HG02588 (cell line): ENCODE measurements around the gene CYB5R4.
"Not testable (repeated sequence)": the region's sequence is repeated elsewhere in the genome, so short reads cannot be mapped to it uniquely, and the experiment has no call there.

Experiments
- ATAC-seq: cut with Tn5 transposase; IDR thresholded peaks from one replicate; pipeline ENCODE4 v1.9.1; 2021; ENCODE audit warnings: mild to moderate bottlenecking, moderate library complexity; ENCODE audit not compliant: unreplicated experiment

Gene CYB5R4

GRCh38 chr6:83862776-83863471 lies 3.4 kb downstream of the CYB5R4 start:
- ATAC-seq: no peak

DNA sequence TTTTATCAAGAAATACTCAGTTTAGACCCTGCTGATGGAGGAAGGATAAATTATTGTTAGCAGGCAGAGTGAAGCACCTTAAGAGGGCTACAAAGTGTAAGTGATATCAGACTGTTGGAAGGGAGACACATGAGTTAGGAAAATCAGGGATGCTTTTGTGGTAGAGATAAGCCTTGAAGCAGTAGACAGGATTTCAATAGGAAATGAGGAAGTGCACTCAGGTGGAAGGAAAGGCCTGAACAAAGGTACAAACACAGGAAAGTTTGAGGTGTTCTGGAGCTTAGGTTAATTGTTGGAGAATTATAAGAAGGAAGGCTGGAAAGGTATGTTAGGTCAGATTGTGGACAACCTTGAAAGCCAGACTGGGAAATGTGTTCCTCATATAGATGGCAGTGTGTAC lies 7.6 kb downstream of the CYB5R4 start:
- no peak for ATAC-seq

DNA sequence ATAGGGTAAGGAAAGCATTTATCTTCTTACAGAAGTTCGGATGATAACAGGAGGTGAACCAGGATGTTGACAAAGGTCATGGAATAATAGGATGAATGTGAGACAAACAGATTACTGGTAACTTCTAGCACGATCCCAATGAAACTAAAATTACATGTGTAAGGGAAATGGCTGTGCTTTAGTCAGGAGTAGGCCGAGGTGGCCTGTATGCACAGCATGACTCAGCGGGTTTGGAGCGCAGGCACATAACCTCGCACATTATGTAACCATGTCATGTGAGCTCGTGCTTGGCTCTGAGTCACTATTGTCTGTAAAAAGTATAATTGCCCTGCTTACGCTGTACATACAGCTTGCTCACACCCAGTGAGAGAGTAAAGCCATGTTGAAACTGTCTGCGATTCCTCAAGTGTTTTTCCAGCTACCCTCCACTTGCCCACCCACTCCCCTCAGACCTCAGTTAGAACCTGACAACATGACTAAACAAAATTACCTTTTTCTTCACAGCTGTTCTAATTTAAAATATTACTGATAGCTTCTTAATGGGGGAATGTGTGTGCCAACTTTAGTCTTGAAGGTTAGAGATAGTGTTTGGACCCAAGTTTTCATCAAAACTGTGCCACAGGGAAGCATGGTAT lies 8.2 kb downstream of the CYB5R4 start:
- no peak for ATAC-seq

DNA sequence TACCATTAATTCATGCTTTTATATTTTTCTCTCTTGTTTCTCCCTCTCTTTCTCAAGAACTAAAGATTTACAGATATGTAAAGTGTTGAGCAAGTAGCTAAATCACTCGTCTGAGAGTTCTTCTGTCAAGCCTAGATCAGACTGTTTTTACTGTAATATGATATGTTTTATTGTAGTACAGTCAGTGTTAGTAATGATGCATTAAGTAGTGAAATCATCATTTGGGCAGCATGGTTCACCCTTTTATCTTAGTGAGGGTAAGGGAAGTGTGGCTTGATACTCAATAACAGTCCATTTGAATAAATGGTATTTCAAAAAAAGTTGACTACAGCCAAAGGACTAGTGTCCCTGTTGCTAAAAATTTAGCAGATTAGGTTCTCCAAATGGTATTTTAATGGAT lies 9.2 kb downstream of the CYB5R4 start:
- ATAC-seq: no peak

DNA sequence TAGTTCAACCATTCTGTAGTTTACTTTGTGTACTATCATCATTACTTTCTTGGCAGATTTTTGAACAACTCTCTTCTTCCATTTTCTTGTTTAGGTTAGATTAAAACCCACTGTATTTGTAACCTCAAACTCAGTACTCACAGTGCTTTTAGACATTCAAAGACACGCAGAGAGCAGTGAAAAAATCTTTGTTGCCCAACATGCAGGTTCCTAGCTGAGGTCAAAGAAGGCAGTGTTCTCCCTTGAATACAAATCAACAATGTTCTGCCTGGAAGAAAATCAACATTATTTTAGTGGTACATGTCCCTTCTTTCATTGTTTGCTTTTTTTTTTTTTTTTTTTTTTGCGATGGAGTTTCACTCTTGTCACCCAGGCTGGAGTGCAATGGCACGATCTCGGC lies 11.2 kb downstream of the CYB5R4 start:
- ATAC-seq: no peak

- ATAC-seq: no peak
These were observed 13.1 kb downstream of the CYB5R4 start for GRCh38 chr6:83872386-83873118.

- ATAC-seq: no peak
These were observed 14.4 kb downstream of the CYB5R4 start for GRCh38 chr6:83873869-83874268.

GRCh38 chr6:83875843-83876242 lies 16.4 kb downstream of the CYB5R4 start:
- ATAC-seq: no peak

DNA sequence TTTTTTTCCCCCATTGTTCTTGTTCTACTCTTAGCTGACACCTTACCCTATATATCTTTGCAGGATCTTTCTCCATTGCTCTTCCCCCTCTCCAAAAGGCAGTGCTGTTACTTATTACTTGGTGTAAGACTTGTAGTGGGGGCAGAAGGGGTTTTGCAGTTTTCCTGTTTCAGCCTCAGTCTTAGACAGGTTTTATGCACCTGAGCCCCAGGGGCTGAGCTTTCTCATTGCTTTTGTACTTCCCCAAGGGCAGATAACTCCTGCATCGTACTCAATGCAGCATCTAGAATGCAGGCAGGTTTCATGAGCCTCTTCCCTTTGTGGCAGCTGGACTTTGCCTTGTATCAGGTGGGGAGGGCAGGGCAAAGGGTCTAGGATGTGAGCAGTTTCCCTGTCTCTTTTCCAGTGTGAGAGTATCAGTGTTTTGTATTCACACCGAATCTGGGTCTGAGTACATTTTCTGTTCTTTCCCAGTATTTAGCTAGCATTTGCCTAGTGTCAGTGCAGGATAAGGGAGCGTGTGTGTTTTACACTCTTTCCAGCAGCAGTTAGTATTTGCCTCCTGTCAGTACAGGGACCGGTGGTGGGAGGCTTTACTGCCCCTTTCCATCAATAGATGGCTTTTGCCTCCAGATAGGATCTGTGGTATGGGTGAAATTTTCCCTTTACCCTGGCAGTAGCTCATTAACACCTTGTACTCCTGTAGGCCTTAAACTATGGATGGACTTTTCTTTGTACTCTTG lies 19.6 kb downstream of the CYB5R4 start:
- no peak for ATAC-seq

DNA sequence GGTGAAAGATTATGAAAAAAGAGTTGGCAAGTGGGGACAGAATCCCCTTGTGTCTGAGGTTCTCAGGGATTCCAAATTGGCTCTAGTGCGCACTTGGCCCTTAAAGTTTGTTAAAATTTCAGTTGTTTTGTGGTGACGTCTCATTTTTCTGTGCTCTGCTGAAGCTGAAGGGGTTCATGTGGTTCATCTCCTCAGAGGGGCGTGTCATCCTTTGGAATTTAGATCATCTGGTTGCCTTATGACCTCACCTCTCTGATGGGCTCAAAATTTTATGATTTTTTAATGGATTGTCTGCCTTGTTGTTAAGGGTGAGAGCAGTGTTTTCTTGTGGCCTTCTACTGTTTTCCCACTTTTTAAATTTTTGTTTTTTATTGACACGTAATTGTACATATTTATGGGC lies 20.3 kb downstream of the CYB5R4 start:
- no peak for ATAC-seq

GRCh38 chr6:83883240-83883639 lies 23.8 kb downstream of the CYB5R4 start:
- no peak for ATAC-seq

GRCh38 chr6:83884523-83884922 lies 25.0 kb downstream of the CYB5R4 start:
- ATAC-seq: peak; percentile 80

- no peak for ATAC-seq
These were observed 26.5 kb downstream of the CYB5R4 start for GRCh38 chr6:83885984-83886383.

DNA sequence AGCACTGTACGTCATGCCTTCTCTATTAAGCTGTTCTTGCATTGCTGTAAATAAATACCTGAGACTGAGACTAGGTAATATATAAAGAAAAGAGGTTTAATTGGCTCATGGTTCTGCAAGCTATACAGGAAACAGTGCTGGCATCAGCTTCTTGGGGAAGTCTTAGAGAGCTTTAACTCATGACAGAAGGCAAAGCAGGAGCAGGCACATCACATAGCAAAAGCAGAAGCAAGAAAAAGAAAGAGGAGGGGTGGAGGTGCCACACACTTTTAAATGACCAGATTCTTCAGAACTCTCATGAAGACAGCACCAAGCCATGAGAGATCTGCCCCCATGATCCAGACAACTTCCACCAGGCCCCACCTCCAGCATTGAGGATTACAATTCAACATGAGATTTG lies 30.1 kb downstream of the CYB5R4 start:
- no peak for ATAC-seq

- ATAC-seq: no peak
These were observed 31.0 kb downstream of the CYB5R4 start for GRCh38 chr6:83890520-83890919.

DNA sequence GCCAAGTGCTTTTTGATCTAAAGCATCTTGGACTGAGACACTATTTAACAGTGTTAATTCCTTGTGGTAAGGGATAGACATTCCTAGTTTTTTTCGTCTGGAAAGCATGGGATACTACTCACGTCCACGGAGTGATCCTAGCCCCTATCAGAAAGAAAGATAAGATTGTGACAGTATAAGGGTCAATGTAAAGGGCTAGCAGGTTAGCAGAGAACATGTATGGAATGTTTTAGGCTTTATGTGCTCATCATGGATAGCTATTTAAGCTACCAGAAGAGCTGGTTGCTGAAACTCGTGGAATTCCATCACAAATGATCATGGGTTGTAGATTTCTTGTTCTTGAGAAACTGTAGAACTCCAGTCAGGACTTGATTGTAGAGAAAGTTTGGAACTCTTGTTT lies 32.1 kb downstream of the CYB5R4 start:
- ATAC-seq: no peak

DNA sequence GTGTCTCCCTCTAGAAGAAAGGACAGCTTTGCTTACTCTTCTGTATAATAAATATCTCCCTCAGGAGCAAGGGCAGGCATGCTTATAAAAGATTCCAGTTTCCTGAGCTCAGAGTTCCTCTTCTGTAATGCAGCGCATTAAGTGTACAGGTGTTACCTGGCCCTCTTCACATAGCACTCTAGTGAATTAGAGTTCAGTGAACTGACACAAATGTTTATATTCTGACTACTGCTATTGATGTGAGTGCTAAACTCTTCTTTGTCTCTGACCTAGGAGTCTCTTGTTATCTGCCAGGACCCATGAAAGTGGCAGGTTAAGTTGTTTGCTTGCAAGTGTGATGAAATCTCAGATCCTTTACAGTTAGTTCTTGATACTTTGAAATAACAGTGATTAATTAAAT lies 33.5 kb downstream of the CYB5R4 start:
- no peak for ATAC-seq

GRCh38 chr6:83897094-83897493 lies 37.6 kb downstream of the CYB5R4 start:
- ATAC-seq: not testable (repeated sequence)

DNA sequence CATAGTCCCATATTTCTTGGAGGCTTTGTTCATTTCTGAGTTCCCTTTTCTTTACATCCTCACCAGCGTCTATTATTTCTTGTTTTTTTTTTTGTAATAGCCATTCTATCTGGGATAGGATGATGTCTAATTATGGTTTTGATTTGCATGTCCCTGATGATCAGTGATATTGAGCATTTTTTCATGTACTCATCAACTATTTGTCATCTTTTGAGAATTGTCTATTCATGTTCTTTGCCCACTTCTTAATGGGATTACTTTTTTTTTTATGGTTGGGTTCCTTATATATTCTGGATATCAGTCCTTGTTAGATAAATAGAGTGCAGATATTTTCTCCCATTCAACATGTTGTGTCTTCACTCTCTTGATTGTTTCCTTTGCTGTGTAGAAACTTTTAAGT lies 42.1 kb downstream of the CYB5R4 start:
- ATAC-seq: no peak

GRCh38 chr6:83904395-83904794 lies 44.9 kb downstream of the CYB5R4 start:
- ATAC-seq: no peak

DNA sequence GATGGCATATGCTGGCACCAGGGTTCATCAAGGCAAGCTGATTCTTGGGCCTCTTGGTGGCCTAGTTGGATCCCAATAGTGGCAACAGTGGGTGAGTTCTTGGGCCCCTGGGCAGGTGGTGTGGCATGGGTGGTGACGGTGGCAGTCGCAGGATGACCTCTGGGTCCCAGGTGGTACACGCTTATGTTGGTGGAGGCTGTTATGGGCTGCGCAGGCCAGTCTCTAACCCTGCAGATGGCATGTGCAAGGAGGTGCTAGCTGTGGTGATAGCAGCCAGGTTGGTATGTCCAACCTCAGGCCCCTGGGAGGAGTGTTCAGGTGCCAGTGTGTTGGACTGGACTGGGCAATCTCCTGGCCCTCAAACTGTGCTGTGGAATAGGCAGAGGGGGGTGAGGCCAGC lies 46.2 kb downstream of the CYB5R4 start:
- no peak for ATAC-seq
